Measurements from ENCODE around the gene NLGN3.

Gene NLGN3

DNA sequence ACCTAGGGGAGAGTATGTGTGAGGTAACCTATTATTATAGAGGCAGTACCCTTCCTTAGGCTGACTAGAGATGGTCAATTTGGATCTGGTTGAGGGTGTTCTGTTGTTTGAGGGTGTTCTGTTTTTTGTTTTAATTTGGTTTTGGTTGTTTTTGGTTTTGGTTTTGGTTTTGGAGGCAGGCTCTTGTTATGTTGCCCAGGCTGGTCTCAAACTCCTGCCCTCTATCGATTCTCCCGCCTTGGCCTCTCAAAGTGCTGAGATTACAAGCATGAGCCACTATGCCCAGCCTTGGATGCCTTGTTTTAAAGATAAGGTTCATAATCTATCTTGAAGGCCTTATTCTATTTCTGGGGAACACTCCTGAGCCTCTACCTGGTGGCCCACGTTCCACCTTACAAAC is 39.0 kb upstream of the NLGN3 start:
- Histone ChIP-seq H3K4me3 (ENCODE audit: low read depth, low read length) (no peak overlapping the region), H3K36me3 (no peaks in the 10 kb centered on the region), H3K9me3 (ENCODE audit: severe bottlenecking) (no peaks in the 10 kb centered on the region), H3K27ac (no peak overlapping the region), H3K27me3 (ENCODE audit: insufficient read depth, low read depth, severe bottlenecking) (no peaks in the 10 kb centered on the region)
- TF ChIP-seq, protein P1, sequence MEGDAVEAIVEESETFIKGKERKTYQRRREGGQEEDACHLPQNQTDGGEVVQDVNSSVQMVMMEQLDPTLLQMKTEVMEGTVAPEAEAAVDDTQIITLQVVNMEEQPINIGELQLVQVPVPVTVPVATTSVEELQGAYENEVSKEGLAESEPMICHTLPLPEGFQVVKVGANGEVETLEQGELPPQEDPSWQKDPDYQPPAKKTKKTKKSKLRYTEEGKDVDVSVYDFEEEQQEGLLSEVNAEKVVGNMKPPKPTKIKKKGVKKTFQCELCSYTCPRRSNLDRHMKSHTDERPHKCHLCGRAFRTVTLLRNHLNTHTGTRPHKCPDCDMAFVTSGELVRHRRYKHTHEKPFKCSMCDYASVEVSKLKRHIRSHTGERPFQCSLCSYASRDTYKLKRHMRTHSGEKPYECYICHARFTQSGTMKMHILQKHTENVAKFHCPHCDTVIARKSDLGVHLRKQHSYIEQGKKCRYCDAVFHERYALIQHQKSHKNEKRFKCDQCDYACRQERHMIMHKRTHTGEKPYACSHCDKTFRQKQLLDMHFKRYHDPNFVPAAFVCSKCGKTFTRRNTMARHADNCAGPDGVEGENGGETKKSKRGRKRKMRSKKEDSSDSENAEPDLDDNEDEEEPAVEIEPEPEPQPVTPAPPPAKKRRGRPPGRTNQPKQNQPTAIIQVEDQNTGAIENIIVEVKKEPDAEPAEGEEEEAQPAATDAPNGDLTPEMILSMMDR (IDR thresholded peaks at IDR 0.05; ENCODE audit: low read depth, low read length): no peak
- DNase-seq: no peak

DNA sequence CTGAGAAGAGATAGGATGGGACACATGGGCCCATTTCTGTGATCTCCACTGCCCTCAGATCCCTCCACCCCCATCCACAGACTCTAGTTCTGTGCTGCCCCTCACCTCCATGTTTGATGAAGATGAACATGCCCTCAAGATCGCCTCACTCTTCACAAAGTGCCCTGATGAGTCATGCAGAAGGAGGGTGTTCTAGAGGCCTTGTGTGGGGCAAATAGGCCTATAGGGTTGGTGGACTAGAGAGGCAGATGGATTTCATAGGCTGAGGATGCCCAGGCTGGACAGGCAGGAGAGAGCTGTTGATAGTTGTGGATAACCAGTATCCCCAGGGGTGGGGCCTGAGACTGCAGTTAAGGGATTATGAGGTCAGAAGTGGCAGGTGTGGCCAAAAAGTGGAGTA is 38.2 kb upstream of the NLGN3 start, which contains the start of gene CXorf65:
TSS of gene CXorf65 (minus strand) at position 314 of the 400 bp plus-strand sequence. CDS start at position 130, 184 bp downstream.
- no peak within 1 kb of the TSS for H3K27ac ChIP-seq
- no peak for DNase-seq
- TF ChIP-seq, protein P1 (IDR thresholded peaks at IDR 0.05; ENCODE audit: low read depth, low read length): no peak
- H3K36me3 ChIP-seq: no peaks in the 10 kb centered on the region
- no peaks in the 10 kb centered on the region for H3K27me3 ChIP-seq (ENCODE audit: insufficient read depth, low read depth, severe bottlenecking)
- no peaks in the 10 kb centered on the region for H3K9me3 ChIP-seq (ENCODE audit: severe bottlenecking)
- no peak within 1 kb of the TSS for H3K4me3 ChIP-seq (ENCODE audit: low read depth, low read length)

DNA sequence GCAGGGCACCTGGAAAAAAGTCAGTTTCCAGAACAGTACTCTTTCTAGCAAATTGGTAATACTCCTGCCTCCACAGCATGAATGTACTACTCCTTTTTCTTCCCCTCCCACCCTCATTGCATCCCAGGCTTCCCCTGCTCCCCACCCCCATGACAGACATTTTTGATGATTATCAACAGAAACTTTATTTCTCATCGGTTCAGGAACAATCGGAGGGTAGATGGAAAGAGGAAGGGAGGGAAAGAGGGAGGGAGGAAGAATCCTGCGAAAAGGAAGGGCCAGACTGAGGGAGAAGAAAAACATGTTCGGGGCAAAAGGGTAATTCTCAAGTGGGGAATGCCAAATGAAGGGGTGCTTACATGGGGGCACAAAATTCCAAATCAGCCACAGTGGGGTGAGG is 37.4 kb upstream of the NLGN3 start:
- TF ChIP-seq, protein P1 (IDR thresholded peaks at IDR 0.05; ENCODE audit: low read depth, low read length): no peak
- no peaks in the 10 kb centered on the region for H3K36me3 ChIP-seq
- H3K27me3 ChIP-seq (ENCODE audit: insufficient read depth, low read depth, severe bottlenecking): peaks cover 4% of the 10 kb centered on the region
- no peak overlapping the region for H3K27ac ChIP-seq
- no peak for DNase-seq
- H3K9me3 ChIP-seq (ENCODE audit: severe bottlenecking): no peaks in the 10 kb centered on the region
- H3K4me3 ChIP-seq (ENCODE audit: low read depth, low read length): no peak overlapping the region

DNA sequence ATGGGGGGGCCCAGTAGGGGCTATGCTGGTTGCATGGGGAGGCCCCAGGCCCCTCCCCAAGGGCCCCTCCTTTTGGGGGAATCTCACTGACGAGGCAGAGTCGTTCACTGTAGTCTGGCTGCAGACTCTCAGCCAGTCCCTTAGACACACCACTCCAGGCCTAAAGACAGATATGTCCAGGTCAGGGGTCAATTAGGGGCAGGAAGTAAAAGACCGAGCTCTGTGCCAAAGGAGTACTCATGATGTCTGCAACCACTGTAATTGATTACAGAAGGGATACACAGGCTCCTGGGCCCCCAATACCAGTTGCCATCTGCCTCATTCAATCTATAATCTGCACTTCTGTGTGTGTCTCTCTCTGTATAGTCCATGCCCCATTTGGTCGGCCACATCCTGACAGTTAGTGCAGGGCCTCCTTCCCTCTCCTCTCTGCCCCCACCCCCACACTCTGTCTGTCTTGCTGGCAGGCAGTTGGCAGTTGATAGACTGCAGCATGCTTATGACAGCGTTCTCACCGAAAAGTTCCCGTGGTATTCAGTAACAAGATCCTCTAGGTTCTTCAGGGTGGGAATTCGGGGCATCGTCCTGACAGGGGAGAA is 36.8 kb upstream of the NLGN3 start:
- Histone ChIP-seq H3K27me3 (ENCODE audit: insufficient read depth, low read depth, severe bottlenecking) (peaks cover 4% of the 10 kb centered on the region), H3K4me3 (ENCODE audit: low read depth, low read length) (no peak overlapping the region), H3K27ac (no peak overlapping the region), H3K9me3 (ENCODE audit: severe bottlenecking) (no peaks in the 10 kb centered on the region), H3K36me3 (no peaks in the 10 kb centered on the region)
- DNase-seq: no peak
- TF ChIP-seq, protein P1 (IDR thresholded peaks at IDR 0.05; ENCODE audit: low read depth, low read length): no peak

DNA sequence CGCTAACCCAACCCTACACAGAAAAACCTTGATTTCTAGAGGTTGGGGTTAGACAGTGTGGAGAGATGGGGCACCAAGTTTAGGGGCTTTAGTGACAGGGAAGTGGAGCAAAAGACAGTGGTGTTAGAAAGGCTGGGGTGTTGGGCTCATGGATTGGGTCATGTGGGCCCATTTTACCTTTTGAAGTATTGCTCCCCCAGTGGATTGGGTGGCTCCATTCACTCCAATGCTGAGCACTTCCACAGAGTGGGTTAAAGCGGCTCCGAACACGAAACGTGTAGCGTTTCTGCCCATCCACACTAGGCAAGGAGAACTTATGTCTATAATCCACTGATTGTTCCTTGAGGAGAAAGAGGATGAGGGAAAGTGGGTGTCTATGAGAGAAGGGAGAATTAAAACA is 35.6 kb upstream of the NLGN3 start:
- H3K27ac ChIP-seq: no peak overlapping the region
- H3K27me3 ChIP-seq (ENCODE audit: insufficient read depth, low read depth, severe bottlenecking): peaks cover 6% of the 10 kb centered on the region
- DNase-seq: no peak
- no peaks in the 10 kb centered on the region for H3K36me3 ChIP-seq
- H3K4me3 ChIP-seq (ENCODE audit: low read depth, low read length): no peak overlapping the region
- TF ChIP-seq, protein P1 (IDR thresholded peaks at IDR 0.05; ENCODE audit: low read depth, low read length): no peak
- H3K9me3 ChIP-seq (ENCODE audit: severe bottlenecking): no peaks in the 10 kb centered on the region
